ENCODE results near the gene ATP8B4.

- TF ChIP-seq EP300 (IDR thresholded peaks at IDR 0.05) (no peak), CTCF (IDR thresholded peaks at IDR 0.05) (no peak), POLR2A (IDR thresholded peaks at IDR 0.05; ENCODE audit: low read depth) (no peak)
Measured at GRCh38 chr15:49953421-49953820, 165.6 kb downstream of the ATP8B4 start.

Measured in esophagus muscularis mucosa (tissue), 4 donors.